Activated T-cell treated with anti-CD3 and anti-CD28 coated beads, Interleukin-2, amount 50 U/mL, for 4 hours (primary cell): ENCODE results near the gene NISCH. TPM values are rescaled to one million over a fixed set of nuclear protein-coding genes. Genes with fewer than 3 reads are reported as not detected.
A peak's percentile ranks its signal among the peaks of the same experiment; 100 is the strongest.

Experiments used
- ATAC-seq, 2 donors: fragments of 200-7000 bp; cut with Tn5 transposase; one replicate each; pipeline ENCODE4 v1.10.0; 2021
- DNase-seq: peaks from one replicate; pipeline ENCODE4 v3.0.0-alpha.2; 2020
- H3K27me3 Mint-ChIP-seq: one replicate; pipeline ENCODE4 v1.8.0; 2021; ENCODE audit warnings: low read depth, mixed read lengths
- H3K36me3 Mint-ChIP-seq: one replicate; pipeline ENCODE4 v1.8.0; 2022; ENCODE audit warnings: mixed read lengths; ENCODE audit not compliant: insufficient read depth
- H3K4me1 Mint-ChIP-seq: one replicate; pipeline ENCODE4 v1.8.0; 2021; ENCODE audit warnings: low read depth, mixed read lengths
- H3K4me3 Mint-ChIP-seq: one replicate; pipeline ENCODE4 v1.8.0; 2021; ENCODE audit warnings: mild to moderate bottlenecking, moderate library complexity, mixed read lengths
- H3K9me3 Mint-ChIP-seq: one replicate; pipeline ENCODE4 v1.8.0; 2021; ENCODE audit warnings: mixed read lengths
- total RNA-seq, 3 donors: library from RNA; stranded (reverse); gene quantifications; one replicate each; pipeline ENCODE4 v1.2.1, GENCODE V29; 2021

NISCH gene
- total RNA-seq, 3 donors from 2014 or later: 60.2 to 69.1 (median 67.9) TPM

GRCh38 chr3:52493232-52494017 is 38.0 kb downstream of the NISCH start:
- no peaks in the 10 kb centered on the region for H3K27me3 Mint-ChIP-seq
- H3K4me3 Mint-ChIP-seq: no peak overlapping the region
- H3K36me3 Mint-ChIP-seq: peaks cover 9% of the 10 kb centered on the region
- H3K9me3 Mint-ChIP-seq: no peaks in the 10 kb centered on the region
- no peaks in the 10 kb centered on the region for H3K4me1 Mint-ChIP-seq
- no peak for ATAC-seq
- DNase-seq: no peak

- Mint-ChIP-seq H3K36me3 (peaks cover 9% of the 10 kb centered on the region), H3K4me1 (no peaks in the 10 kb centered on the region), H3K9me3 (no peaks in the 10 kb centered on the region), H3K27me3 (no peaks in the 10 kb centered on the region), H3K4me3 (no peak overlapping the region)
- DNase-seq (no peak), ATAC-seq (no peak)
Measured at GRCh38 chr3:52494445-52494844, 39.0 kb downstream of the NISCH start.

- no peaks in the 10 kb centered on the region for H3K27me3 Mint-ChIP-seq
- H3K4me3 Mint-ChIP-seq: no peak within 1 kb of the TSS
- ATAC-seq: peak in 1 of 2 donors; percentile 16
- peaks cover 9% of the 10 kb centered on the region for H3K36me3 Mint-ChIP-seq
- no peaks in the 10 kb centered on the region for H3K4me1 Mint-ChIP-seq
- DNase-seq: no peak
- H3K9me3 Mint-ChIP-seq: no peaks in the 10 kb centered on the region
Measured at GRCh38 chr3:52494886-52495495, 39.6 kb downstream of the NISCH start, which contains the start of gene STAB1. Gene STAB1, plus strand, starts transcription at chr3:52495338. Its CDS starts 76 bp downstream, at chr3:52495414.

- Mint-ChIP-seq H3K4me1 (no peaks in the 10 kb centered on the region), H3K4me3 (no peak overlapping the region), H3K27me3 (no peaks in the 10 kb centered on the region), H3K36me3 (peaks cover 7% of the 10 kb centered on the region), H3K9me3 (no peaks in the 10 kb centered on the region)
- DNase-seq (no peak), ATAC-seq (no peak)
Measured at GRCh38 chr3:52495777-52496602, 40.6 kb downstream of the NISCH start.

GRCh38 chr3:52498137-52499054 is 43.0 kb downstream of the NISCH start:
- no peaks in the 10 kb centered on the region for H3K27me3 Mint-ChIP-seq
- DNase-seq (no peak), ATAC-seq (no peak)

GRCh38 chr3:52501046-52501445 is 45.6 kb downstream of the NISCH start:
- ATAC-seq (no peak), DNase-seq (no peak)
- H3K9me3 Mint-ChIP-seq: no peaks in the 10 kb centered on the region
- H3K27me3 Mint-ChIP-seq: no peaks in the 10 kb centered on the region
- no peaks in the 10 kb centered on the region for H3K4me1 Mint-ChIP-seq
- no peaks in the 10 kb centered on the region for H3K36me3 Mint-ChIP-seq
- H3K4me3 Mint-ChIP-seq: no peak overlapping the region

More at GRCh38 chr3:52498137-52499054, 43.0 kb downstream of the NISCH start:
- Mint-ChIP-seq H3K36me3 (no peaks in the 10 kb centered on the region), H3K4me3 (no peak overlapping the region), H3K4me1 (no peaks in the 10 kb centered on the region), H3K9me3 (no peaks in the 10 kb centered on the region)

- Mint-ChIP-seq H3K27me3 (no peaks in the 10 kb centered on the region), H3K36me3 (no peaks in the 10 kb centered on the region), H3K9me3 (no peaks in the 10 kb centered on the region), H3K4me3 (no peak overlapping the region), H3K4me1 (no peaks in the 10 kb centered on the region)
- ATAC-seq (no peak), DNase-seq (no peak)
Measured at GRCh38 chr3:52502001-52502400, 46.6 kb downstream of the NISCH start.

GRCh38 chr3:52502808-52503350 is 47.5 kb downstream of the NISCH start:
- no peaks in the 10 kb centered on the region for H3K9me3 Mint-ChIP-seq
- H3K27me3 Mint-ChIP-seq: no peaks in the 10 kb centered on the region
- DNase-seq: no peak
- ATAC-seq: no peak
- H3K4me3 Mint-ChIP-seq: no peak overlapping the region
- no peaks in the 10 kb centered on the region for H3K4me1 Mint-ChIP-seq
- no peaks in the 10 kb centered on the region for H3K36me3 Mint-ChIP-seq

- no peak overlapping the region for H3K4me3 Mint-ChIP-seq
- DNase-seq (no peak), ATAC-seq (no peak)
- H3K4me1 Mint-ChIP-seq: no peaks in the 10 kb centered on the region
- no peaks in the 10 kb centered on the region for H3K36me3 Mint-ChIP-seq
- no peaks in the 10 kb centered on the region for H3K27me3 Mint-ChIP-seq
- no peaks in the 10 kb centered on the region for H3K9me3 Mint-ChIP-seq
Measured at GRCh38 chr3:52503788-52504424, 48.5 kb downstream of the NISCH start.

GRCh38 chr3:52504977-52505376 is 49.6 kb downstream of the NISCH start:
- Mint-ChIP-seq H3K4me1 (no peaks in the 10 kb centered on the region), H3K36me3 (no peaks in the 10 kb centered on the region), H3K9me3 (no peaks in the 10 kb centered on the region), H3K27me3 (no peaks in the 10 kb centered on the region), H3K4me3 (no peak overlapping the region)
- ATAC-seq: no peak
- no peak for DNase-seq

GRCh38 chr3:52506266-52506966 is 51.0 kb downstream of the NISCH start:
- ATAC-seq (no peak), DNase-seq (no peak)
- Mint-ChIP-seq H3K9me3 (no peaks in the 10 kb centered on the region), H3K27me3 (no peaks in the 10 kb centered on the region), H3K4me1 (no peaks in the 10 kb centered on the region), H3K36me3 (no peaks in the 10 kb centered on the region), H3K4me3 (no peak overlapping the region)

GRCh38 chr3:52507359-52507758 is 52.0 kb downstream of the NISCH start:
- Mint-ChIP-seq H3K9me3 (no peaks in the 10 kb centered on the region), H3K4me1 (no peaks in the 10 kb centered on the region), H3K36me3 (no peaks in the 10 kb centered on the region), H3K27me3 (no peaks in the 10 kb centered on the region), H3K4me3 (no peak overlapping the region)
- ATAC-seq: no peak
- no peak for DNase-seq
